PC-9 (cell line): Measurements from ENCODE around the gene ERN1. TPM values are rescaled to one million over a fixed set of nuclear protein-coding genes. Genes with fewer than 3 reads are reported as not detected.

Source experiments
- BruUV-seq: library from RNA; stranded (reverse); fragments of 400-500 nt; replicated peaks from 2 replicates; lab custom pipeline; 2021; lab: Mats Ljungman, UMichigan
- CTCF ChIA-PET: fragments of 300-600 bp; sonication (Branson Sonifier 250); formaldehyde crosslinking; loops from one replicate; lab custom pipeline; 2022; ENCODE audit warnings: antibody characterized with exemption; lab: Charles Lee
- POLR2A ChIA-PET: fragments of 300-600 bp; sonication (Branson Sonifier 250); formaldehyde crosslinking; loops from one replicate; lab custom pipeline; 2022; ENCODE audit warnings: antibody characterized with exemption; ENCODE audit not compliant: unreplicated experiment; lab: Charles Lee
- DNase-seq, 2 experiments: peaks; one replicate each; pipeline versions ENCODE4 v3.0.0 to v3.0.0-alpha.2; 2015 to 2022; ENCODE audit warnings: mixed read lengths in 1 of 2
- H2AFZ ChIP-seq: fragments of 200-600 bp; sonication (generic); 2 replicates; pipeline ENCODE4 v1.8.1; 2017; ENCODE audit warnings: antibody characterized with exemption
- H3F3A ChIP-seq: fragments of 200-600 bp; sonication (generic); 2 replicates; pipeline ENCODE4 v1.8.1; 2017; ENCODE audit warnings: antibody characterized with exemption, mild to moderate bottlenecking, low read depth; ENCODE audit not compliant: insufficient read depth
- H3K27ac ChIP-seq: fragments of 200-600 bp; sonication (generic); 2 replicates; pipeline ENCODE4 v1.6.1; 2016; ENCODE audit warnings: mixed run types
- H3K27me3 ChIP-seq: fragments of 200-600 bp; sonication (generic); 2 replicates; pipeline ENCODE4 v1.6.1; 2016; ENCODE audit warnings: low read depth, mixed run types; ENCODE audit not compliant: insufficient read depth
- H3K36me3 ChIP-seq: fragments of 200-600 bp; sonication (generic); 2 replicates; pipeline ENCODE4 v1.6.1; 2016; ENCODE audit warnings: low read depth, mixed run types
- H3K4me1 ChIP-seq: fragments of 200-600 bp; sonication (generic); replicated peaks from 2 replicates; pipeline ENCODE4 v1.6.1; 2016; ENCODE audit warnings: mixed run types; ENCODE audit not compliant: insufficient read depth
- H3K4me2 ChIP-seq: fragments of 200-600 bp; sonication (generic); 2 replicates; pipeline ENCODE4 v1.6.1; 2017; ENCODE audit warnings: mixed run types
- H3K4me3 ChIP-seq: fragments of 200-600 bp; sonication (generic); 2 replicates; pipeline ENCODE4 v1.6.1; 2016; ENCODE audit warnings: mixed run types
- H3K79me2 ChIP-seq: fragments of 200-600 bp; sonication (generic); 2 replicates; pipeline ENCODE4 v1.6.1; 2017; ENCODE audit warnings: low read depth, mixed run types
- H3K9me2 ChIP-seq: fragments of 200-600 bp; sonication (generic); 2 replicates; pipeline ENCODE4 v1.8.1; 2017; ENCODE audit warnings: mild to moderate bottlenecking; ENCODE audit not compliant: insufficient read depth
- H3K9me3 ChIP-seq: fragments of 200-600 bp; sonication (generic); 2 replicates; pipeline ENCODE4 v1.8.1; 2016; ENCODE audit warnings: low read depth; ENCODE audit not compliant: insufficient read depth
- H4K20me1 ChIP-seq: fragments of 200-600 bp; sonication (generic); 2 replicates; pipeline ENCODE4 v1.8.1; 2017; ENCODE audit not compliant: insufficient read depth
- CTCF ChIP-seq: fragments of 200-600 bp; sonication (generic); conservative IDR thresholded peaks from 2 replicates; pipeline ENCODE4 v1.6.1; 2017; ENCODE audit warnings: mixed run types, antibody characterized with exemption, mild to moderate bottlenecking, moderate library complexity
- EZH2 ChIP-seq: fragments of 200-600 bp; sonication (generic); IDR thresholded peaks from 2 replicates; pipeline ENCODE4 v1.8.0; 2017; ENCODE audit warnings: antibody characterized with exemption, low read depth
- intact Hi-C: fragments of 100-400 bp; cut with micrococcal nuclease; formaldehyde crosslinking; loops from one replicate; pipeline ENCODE4 v1.10.0; 2022; ENCODE audit not compliant: unreplicated experiment
- total RNA-seq: library from RNA; stranded (reverse); gene quantifications from 2 replicates; pipeline ENCODE4 v1.2.3, GENCODE V29; 2021

Gene ERN1
- total RNA-seq, 1 experiment from 2014 or later = 9.2 TPM

- H3K9me2 ChIP-seq = no peaks in the 10 kb centered on the region
- ChIA-PET POLR2A (no interaction called here), CTCF (interaction anchor here (0.7 kb wide), 1 partner anchor 23 kb away, joined by 3 read pairs; the partner anchor contains the start of gene ICAM2)
- no peaks in the 10 kb centered on the region for H3K9me3 ChIP-seq
- peak overlapping the region; percentile 72; the same call in 1 of the 2 replicates for H3K4me3 ChIP-seq
- H2AFZ ChIP-seq = peak overlapping the region; percentile 86; the same call in 1 of the 2 replicates
- TF ChIP-seq CTCF (no peak), EZH2 (no peak)
- H3K4me1 ChIP-seq = 0 out of 2 replicates have a peak, but pooled peaks cover 8% of the 10 kb centered on the region
- H3K79me2 ChIP-seq = no peaks in the 10 kb centered on the region
- intact Hi-C loops = no loop called here
- DNase-seq = no peak
- H4K20me1 ChIP-seq = no peaks in the 10 kb centered on the region
- H3K27ac ChIP-seq = no peak overlapping the region
- no peaks in the 10 kb centered on the region for H3F3A ChIP-seq
- no TSS peak for BruUV-seq
- peak overlapping the region; percentile 83 for H3K4me2 ChIP-seq
- no peaks in the 10 kb centered on the region for H3K36me3 ChIP-seq
- peaks cover 24% of the 10 kb centered on the region for H3K27me3 ChIP-seq
Observed at GRCh38 chr17:63997341-63998048, 132.4 kb downstream of the ERN1 start.

GRCh38 chr17:63996430-63997182 lies 133.3 kb downstream of the ERN1 start:
- H4K20me1 ChIP-seq = no peaks in the 10 kb centered on the region
- H3K4me2 ChIP-seq = no peak overlapping the region
- 0 out of 2 replicates have a peak, but pooled peaks cover 3% of the 10 kb centered on the region for H3K4me1 ChIP-seq
- H3K27ac ChIP-seq = no peak overlapping the region
- H3F3A ChIP-seq = no peaks in the 10 kb centered on the region
- no peak overlapping the region for H2AFZ ChIP-seq
- H3K79me2 ChIP-seq = no peaks in the 10 kb centered on the region
- intact Hi-C loops = no loop called here
- H3K9me2 ChIP-seq = no peaks in the 10 kb centered on the region
- peaks cover 33% of the 10 kb centered on the region for H3K27me3 ChIP-seq
- H3K4me3 ChIP-seq = no peak overlapping the region
- H3K9me3 ChIP-seq = no peaks in the 10 kb centered on the region
- CTCF ChIA-PET = interaction anchor here (0.6 to 0.7 kb wide), 3 partner anchors 24 to 77 kb away, joined by 3 read pairs; partner anchors contain the start of gene ICAM2
- TF ChIP-seq CTCF = no peak
- TF ChIP-seq EZH2 = no peak
- DNase-seq = no peak
- H3K36me3 ChIP-seq = no peaks in the 10 kb centered on the region
- no TSS peak for BruUV-seq
- POLR2A ChIA-PET = no interaction called here

- no peak for DNase-seq
- Histone ChIP-seq H3K4me2 (no peak overlapping the region), H2AFZ (no peak overlapping the region), H3K27ac (no peak overlapping the region), H3K36me3 (no peaks in the 10 kb centered on the region), H3K79me2 (no peaks in the 10 kb centered on the region), H3K4me1 (no peaks in the 10 kb centered on the region), H3F3A (no peaks in the 10 kb centered on the region), H3K4me3 (no peak overlapping the region), H4K20me1 (no peaks in the 10 kb centered on the region), H3K27me3 (peaks cover 42% of the 10 kb centered on the region), H3K9me2 (no peaks in the 10 kb centered on the region), H3K9me3 (no peaks in the 10 kb centered on the region)
- ChIA-PET CTCF (no interaction called here), POLR2A (no interaction called here)
- BruUV-seq = no TSS peak
- TF ChIP-seq CTCF = no peak
- intact Hi-C loops = no loop called here
Observed at GRCh38 chr17:63995626-63996025, 134.3 kb downstream of the ERN1 start.
